DND-41 (cell line): ENCODE data around the gene DPEP2NB.
"Not testable (repeated sequence)": the region's sequence is repeated elsewhere in the genome, so short reads cannot be mapped to it uniquely, and the experiment has no call there.

Experiments used
- ATAC-seq: fragments of 200-7000 bp; cut with Tn5 transposase; 3 replicates; pipeline ENCODE4 v1.9.1; 2021; ENCODE audit warnings: low read depth; ENCODE audit not compliant: insufficient read depth
- DNase-seq: peaks from one replicate; pipeline ENCODE4 v3.0.0-alpha.2; 2020
- H2AFZ ChIP-seq: 2 replicates; pipeline ENCODE4 v1.6.0; 2012; ENCODE audit warnings: low read depth, low read length
- H3K27ac ChIP-seq: 2 replicates; pipeline ENCODE4 v1.5.1; 2012; ENCODE audit warnings: low read length, inconsistent platforms
- H3K27me3 ChIP-seq: fragments of 200-600 bp; sonication (generic); 2 replicates; pipeline ENCODE4 v1.6.0; 2012; ENCODE audit warnings: low read length, mild to moderate bottlenecking, inconsistent platforms; ENCODE audit not compliant: insufficient read depth, poor library complexity
- H3K36me3 ChIP-seq: 2 replicates; pipeline ENCODE4 v1.5.1; 2012; ENCODE audit warnings: low read length, inconsistent platforms; ENCODE audit not compliant: insufficient read depth
- H3K4me1 ChIP-seq: 2 replicates; pipeline ENCODE4 v1.5.1; 2012; ENCODE audit warnings: mild to moderate bottlenecking, low read length; ENCODE audit not compliant: insufficient read depth
- H3K4me2 ChIP-seq: 2 replicates; pipeline ENCODE4 v1.6.0; 2012; ENCODE audit warnings: mild to moderate bottlenecking, moderate library complexity, low read length, inconsistent platforms; ENCODE audit not compliant: insufficient read depth
- H3K4me3 ChIP-seq, 2 experiments: fragments of 200-600 bp in 1 of 2; shearing (Covaris generic) in 1 of 2; 2 replicates each; pipeline ENCODE4 v1.5.1; 2012 to 2016; ENCODE audit warnings: inconsistent platforms in 2 of 2, low read length in 2 of 2, mild to moderate bottlenecking in 2 of 2, low read depth in 1 of 2, moderate library complexity in 1 of 2
- H3K79me2 ChIP-seq: 2 replicates; pipeline ENCODE4 v1.6.0; 2012; ENCODE audit warnings: low read length, inconsistent platforms; ENCODE audit not compliant: insufficient read depth
- H3K9ac ChIP-seq: 2 replicates; pipeline ENCODE4 v1.6.0; 2012; ENCODE audit warnings: low read depth, mild to moderate bottlenecking, inconsistent platforms, low read length, moderate library complexity
- H3K9me3 ChIP-seq: 2 replicates; pipeline ENCODE4 v1.5.1; 2012; ENCODE audit warnings: low read length, moderate library complexity, mild to moderate bottlenecking, inconsistent platforms; ENCODE audit not compliant: insufficient read depth, severe bottlenecking
- H4K20me1 ChIP-seq: 2 replicates; pipeline ENCODE4 v1.6.0; 2012; ENCODE audit warnings: low read length; ENCODE audit not compliant: insufficient read depth
- CTCF ChIP-seq: IDR thresholded peaks from 2 replicates; pipeline ENCODE4 v1.5.1; 2012; ENCODE audit warnings: borderline replicate concordance, low read length, moderate library complexity, mild to moderate bottlenecking; ENCODE audit not compliant: poor library complexity, severe bottlenecking; ENCODE audit errors: extremely low read depth
- EZH2 ChIP-seq: IDR thresholded peaks from 3 replicates; pipeline ENCODE4 v1.6.1; 2012; ENCODE audit warnings: borderline replicate concordance, low read depth, mild to moderate bottlenecking, moderate library complexity, low read length, inconsistent platforms; ENCODE audit not compliant: severe bottlenecking

DPEP2NB gene

GRCh38 chr16:68005211-68005610 lies 10.5 kb downstream of the DPEP2NB start:
- Histone ChIP-seq H3K79me2 (no peaks in the 10 kb centered on the region), H3K27ac (no peak overlapping the region), H3K9me3 (no peaks in the 10 kb centered on the region), H3K27me3 (no peaks in the 10 kb centered on the region), H3K9ac (no peak overlapping the region), H3K4me1 (peaks cover 4% of the 10 kb centered on the region), H4K20me1 (no peaks in the 10 kb centered on the region), H3K36me3 (no peaks in the 10 kb centered on the region), H2AFZ (no peak overlapping the region), H3K4me2 (no peak overlapping the region), H3K4me3 (no peak overlapping the region)
- TF ChIP-seq CTCF (no peak), EZH2 (no peak)
- no peak for DNase-seq
- ATAC-seq: no peak

- no peak overlapping the region for H2AFZ ChIP-seq
- ATAC-seq (no peak), DNase-seq (no peak)
- no peak overlapping the region for H3K4me2 ChIP-seq
- no peak for TF ChIP-seq EZH2
- no peak overlapping the region for H3K27ac ChIP-seq
- H3K36me3 ChIP-seq: no peaks in the 10 kb centered on the region
- H3K4me3 ChIP-seq: no peak overlapping the region
- no peak overlapping the region for H3K9ac ChIP-seq
- H3K79me2 ChIP-seq: no peaks in the 10 kb centered on the region
- H3K4me1 ChIP-seq: peaks cover 26% of the 10 kb centered on the region
- H3K9me3 ChIP-seq: no peaks in the 10 kb centered on the region
- no peaks in the 10 kb centered on the region for H3K27me3 ChIP-seq
- H4K20me1 ChIP-seq: no peaks in the 10 kb centered on the region
Observed at GRCh38 chr16:68003031-68003430, 12.7 kb downstream of the DPEP2NB start.

- no peak overlapping the region for H3K4me3 ChIP-seq
- no peak overlapping the region for H2AFZ ChIP-seq
- DNase-seq (no peak), ATAC-seq (no peak)
- H3K36me3 ChIP-seq: no peaks in the 10 kb centered on the region
- no peaks in the 10 kb centered on the region for H3K27me3 ChIP-seq
- no peak for TF ChIP-seq CTCF
- TF ChIP-seq EZH2: no peak
- peaks cover 29% of the 10 kb centered on the region for H3K4me1 ChIP-seq
- H3K27ac ChIP-seq: no peak overlapping the region
- no peaks in the 10 kb centered on the region for H3K9me3 ChIP-seq
- no peaks in the 10 kb centered on the region for H4K20me1 ChIP-seq
- no peaks in the 10 kb centered on the region for H3K79me2 ChIP-seq
- no peak overlapping the region for H3K4me2 ChIP-seq
- H3K9ac ChIP-seq: no peak overlapping the region
Observed at GRCh38 chr16:68000450-68000849, 15.3 kb downstream of the DPEP2NB start.

GRCh38 chr16:67999985-68000384 lies 15.7 kb downstream of the DPEP2NB start:
- H3K27ac ChIP-seq: peak overlapping the region; percentile 90
- H3K27me3 ChIP-seq: no peaks in the 10 kb centered on the region
- H3K9ac ChIP-seq: peak overlapping the region; percentile 48; the same call in 1 of the 2 replicates
- H3K4me2 ChIP-seq: peak overlapping the region; percentile 69
- H3K4me3 ChIP-seq: peak overlapping the region in 1 of 2 experiments; percentile 55; a peak in 2 of 4 replicates
- H3K79me2 ChIP-seq: no peaks in the 10 kb centered on the region
- peaks cover 29% of the 10 kb centered on the region for H3K4me1 ChIP-seq
- TF ChIP-seq EZH2: no peak
- TF ChIP-seq CTCF: no peak
- ATAC-seq: no peak
- no peaks in the 10 kb centered on the region for H3K36me3 ChIP-seq
- no peaks in the 10 kb centered on the region for H3K9me3 ChIP-seq
- H2AFZ ChIP-seq: peak overlapping the region; percentile 82
- H4K20me1 ChIP-seq: no peaks in the 10 kb centered on the region
- DNase-seq: no peak

- H3K9me3 ChIP-seq, H3K36me3 ChIP-seq, H3K79me2 ChIP-seq, H3K27me3 ChIP-seq, H4K20me1 ChIP-seq: not testable (repeated sequence)
- H3K27ac ChIP-seq: peak within 1 kb of the TSS; percentile 90
- H3K4me3 ChIP-seq: peak within 1 kb of the TSS in 1 of 2 experiments; percentile 55; a peak in 2 of 4 replicates
- H3K9ac ChIP-seq: peak within 1 kb of the TSS; percentile 48
- H3K4me1 ChIP-seq: peaks cover 31% of the 10 kb centered on the region
- H2AFZ ChIP-seq: peak within 1 kb of the TSS; percentile 82
- peak; percentile 94 for ATAC-seq
- H3K4me2 ChIP-seq: peak within 1 kb of the TSS; percentile 69
- peak; percentile 78 for DNase-seq
Observed at GRCh38 chr16:67998779-67999688, 16.7 kb downstream of the DPEP2NB start, which contains the start of gene DPEP2. Gene DPEP2, minus strand, starts transcription at chr16:67999484. Its CDS starts 6,272 bp downstream, at chr16:67993212.
